Fibroblast of skin of back (primary cell): ENCODE results near the gene NUDT22.

Experiments
- DNase-seq: peaks from one replicate; pipeline ENCODE4 v3.0.0-alpha.2; 2013

Gene NUDT22

GRCh38 chr11:64227405-64227956, 1.4 kb downstream of the NUDT22 start:
- DNase-seq, result no peak

DNA sequence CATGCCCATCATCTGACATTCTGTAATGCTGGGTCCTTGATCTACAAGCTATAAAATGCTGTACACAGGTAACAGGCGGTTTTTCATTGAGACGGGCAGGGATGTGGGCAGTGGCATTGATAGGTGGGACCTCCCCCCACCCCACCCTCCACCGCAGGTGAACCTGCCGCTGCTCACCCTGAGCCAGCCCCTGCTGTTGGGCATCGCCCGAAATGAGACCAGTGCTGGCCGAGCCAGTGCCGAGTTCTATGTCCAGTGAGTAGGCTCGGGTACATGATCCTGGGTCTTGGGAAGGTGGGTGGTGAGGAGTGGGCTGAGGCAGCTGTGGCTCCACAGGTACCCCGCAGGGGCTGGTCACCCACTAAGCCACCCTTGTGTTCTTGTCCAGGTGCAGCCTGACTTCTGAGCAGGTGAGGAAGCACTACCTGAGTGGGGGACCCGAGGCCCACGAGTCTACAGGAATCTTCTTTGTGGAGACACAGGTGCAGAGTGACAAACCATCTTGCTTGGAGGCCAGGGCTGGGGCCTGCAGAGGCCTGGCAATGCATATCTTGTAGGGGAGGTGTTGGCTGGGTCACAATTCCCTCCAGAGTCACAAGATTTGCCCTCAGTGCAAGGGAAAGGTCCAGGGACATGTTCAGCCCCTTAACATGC, 3.1 kb downstream of the NUDT22 start:
- no peak for DNase-seq

- no peak for DNase-seq
Measured at GRCh38 chr11:64229744-64230170, 3.7 kb downstream of the NUDT22 start.

- DNase-seq, result peak; percentile 88
Measured at GRCh38 chr11:64230171-64230984, 4.3 kb downstream of the NUDT22 start, which contains the start of gene DNAJC4. TSS of gene DNAJC4 (plus strand) at chr11:64230548. CDS start at chr11:64230855, 307 bp downstream.

GRCh38 chr11:64230985-64231365, 4.9 kb downstream of the NUDT22 start:
- no peak for DNase-seq

DNA sequence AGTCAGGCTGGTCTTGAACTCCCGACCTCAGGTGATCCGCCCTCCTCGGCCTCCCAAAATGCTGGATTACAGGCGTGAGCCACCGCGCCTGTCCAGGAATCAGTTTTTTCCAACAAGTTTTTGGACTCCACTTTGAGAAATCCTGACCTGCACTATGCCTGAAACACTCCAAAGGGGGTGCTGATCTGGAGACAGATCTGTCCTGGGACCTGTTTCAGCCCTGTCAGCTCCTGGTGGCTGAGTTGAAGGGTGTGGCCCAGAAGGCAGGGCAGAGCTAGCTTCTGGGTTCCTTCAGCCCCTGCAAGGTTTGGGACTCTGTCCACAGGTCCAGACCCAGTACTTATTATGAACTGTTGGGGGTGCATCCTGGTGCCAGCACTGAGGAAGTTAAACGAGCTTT, 5.5 kb downstream of the NUDT22 start:
- no peak for DNase-seq

DNA sequence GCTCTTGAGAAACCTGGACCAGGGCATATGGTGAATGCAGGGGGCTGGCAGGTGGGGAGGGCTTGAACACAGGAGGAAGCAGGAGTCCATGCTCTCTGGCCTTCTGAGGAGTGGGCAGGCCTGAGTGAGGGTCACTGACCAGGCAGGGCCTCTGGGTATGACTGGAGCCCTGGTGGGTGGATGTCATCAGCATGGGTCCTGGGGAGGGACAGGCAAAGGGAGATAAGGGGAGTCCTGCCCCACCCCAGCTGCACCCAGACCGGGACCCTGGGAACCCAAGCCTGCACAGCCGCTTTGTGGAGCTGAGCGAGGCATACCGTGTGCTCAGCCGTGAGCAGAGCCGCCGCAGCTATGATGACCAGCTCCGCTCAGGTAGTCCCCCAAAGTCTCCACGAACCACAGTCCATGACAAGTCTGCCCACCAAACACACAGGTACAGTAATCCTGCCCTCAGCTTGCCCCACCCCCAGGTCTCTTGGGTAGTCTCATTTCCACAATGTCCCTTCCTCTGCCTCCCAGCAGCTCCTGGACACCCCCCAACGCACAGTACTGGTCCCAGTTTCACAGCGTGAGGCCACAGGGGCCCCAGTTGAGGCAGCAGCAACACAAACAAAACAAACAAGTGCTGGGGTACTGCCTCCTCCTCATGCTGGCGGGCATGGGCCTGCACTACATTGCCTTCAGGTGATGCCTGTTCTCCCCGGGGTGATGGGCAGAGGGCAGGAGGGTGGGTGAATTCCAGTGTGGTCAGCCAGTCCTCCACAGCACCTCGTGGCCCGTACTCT, 6.3 kb downstream of the NUDT22 start:
- DNase-seq, result no peak

DNA sequence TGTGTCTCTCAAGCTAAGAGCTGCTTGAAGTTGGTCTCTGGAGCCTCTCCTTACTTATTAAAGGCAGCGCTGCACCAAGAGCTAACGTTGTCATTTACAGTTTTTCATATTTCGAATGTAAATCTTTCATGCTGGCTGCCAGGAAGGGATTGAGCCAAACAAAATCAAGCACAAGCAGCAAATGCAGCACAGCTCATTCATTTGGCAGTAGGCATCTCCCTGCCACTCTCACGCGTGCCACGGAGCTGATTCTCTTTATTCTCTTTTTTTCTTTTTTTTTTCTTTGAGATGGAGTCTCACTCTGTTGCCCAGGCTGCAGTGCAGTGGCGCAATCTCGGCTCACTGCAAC, 6.9 kb downstream of the NUDT22 start:
- DNase-seq, result no peak

DNA sequence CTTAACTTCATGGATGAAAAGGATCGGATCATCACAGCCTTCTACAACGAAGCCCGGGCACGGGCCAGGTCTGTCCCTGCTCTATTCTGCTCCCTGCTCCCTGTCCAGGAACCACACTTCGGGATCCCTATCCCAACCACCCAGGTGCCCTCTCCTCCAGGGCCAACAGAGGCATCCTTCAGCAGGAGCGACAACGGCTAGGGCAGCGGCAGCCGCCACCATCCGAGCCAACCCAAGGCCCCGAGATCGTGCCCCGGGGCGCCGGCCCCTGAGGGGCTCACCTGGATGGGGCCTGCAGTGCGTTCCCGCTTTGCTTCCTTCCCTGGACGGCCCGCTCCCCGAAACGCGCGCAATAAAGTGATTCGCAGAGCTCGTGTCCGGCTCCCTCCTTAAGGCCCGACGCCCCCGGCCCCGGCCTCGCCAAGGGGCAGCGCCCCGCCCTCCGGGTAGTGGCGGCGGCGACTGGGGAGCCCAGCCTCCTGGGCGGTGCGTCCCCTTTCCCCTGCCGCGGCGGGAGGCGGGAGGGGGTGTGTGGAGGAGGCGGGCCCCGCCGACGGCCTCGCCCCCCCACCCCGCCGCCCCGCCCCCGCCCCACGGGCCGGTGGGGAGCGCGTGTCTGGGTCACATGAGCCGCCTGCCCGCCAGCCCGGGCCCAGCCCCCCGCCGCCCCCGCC, 8.0 kb downstream of the NUDT22 start, which contains the start of gene VEGFB:
TSS of gene VEGFB (plus strand) at position 672 of the 674 bp plus-strand sequence. CDS start 250 bp downstream, outside the sequence.
- DNase-seq, result peak; percentile 67

GRCh38 chr11:64234647-64235379, 8.7 kb downstream of the NUDT22 start:
- DNase-seq, result peak; percentile 29

- DNase-seq, result no peak
Measured at GRCh38 chr11:64235437-64236161, 9.5 kb downstream of the NUDT22 start.

GRCh38 chr11:64237484-64237951, 11.4 kb downstream of the NUDT22 start:
- DNase-seq, result no peak

- DNase-seq, result no peak
Measured at GRCh38 chr11:64238076-64238475, 12.0 kb downstream of the NUDT22 start.

DNA sequence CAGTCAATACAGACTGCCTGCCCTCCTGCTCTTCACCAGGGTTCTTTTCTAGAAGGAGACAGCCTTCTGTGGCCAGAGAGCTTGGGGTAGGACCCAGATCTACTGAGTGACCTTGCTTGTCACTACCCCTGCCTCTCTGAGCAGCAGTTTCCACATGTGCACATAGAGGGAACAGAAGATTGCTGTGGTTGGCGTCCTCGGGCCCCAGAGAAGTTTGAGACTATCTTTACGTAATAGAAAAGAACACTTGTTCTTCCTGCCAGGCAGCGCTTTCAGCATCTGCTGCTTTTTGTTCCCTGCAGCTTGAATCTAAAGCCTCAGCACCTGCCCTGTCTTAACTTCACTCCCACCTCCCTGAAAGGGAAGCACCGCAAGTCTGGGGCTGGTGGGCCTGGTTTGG, 12.9 kb downstream of the NUDT22 start:
- no peak for DNase-seq

DNA sequence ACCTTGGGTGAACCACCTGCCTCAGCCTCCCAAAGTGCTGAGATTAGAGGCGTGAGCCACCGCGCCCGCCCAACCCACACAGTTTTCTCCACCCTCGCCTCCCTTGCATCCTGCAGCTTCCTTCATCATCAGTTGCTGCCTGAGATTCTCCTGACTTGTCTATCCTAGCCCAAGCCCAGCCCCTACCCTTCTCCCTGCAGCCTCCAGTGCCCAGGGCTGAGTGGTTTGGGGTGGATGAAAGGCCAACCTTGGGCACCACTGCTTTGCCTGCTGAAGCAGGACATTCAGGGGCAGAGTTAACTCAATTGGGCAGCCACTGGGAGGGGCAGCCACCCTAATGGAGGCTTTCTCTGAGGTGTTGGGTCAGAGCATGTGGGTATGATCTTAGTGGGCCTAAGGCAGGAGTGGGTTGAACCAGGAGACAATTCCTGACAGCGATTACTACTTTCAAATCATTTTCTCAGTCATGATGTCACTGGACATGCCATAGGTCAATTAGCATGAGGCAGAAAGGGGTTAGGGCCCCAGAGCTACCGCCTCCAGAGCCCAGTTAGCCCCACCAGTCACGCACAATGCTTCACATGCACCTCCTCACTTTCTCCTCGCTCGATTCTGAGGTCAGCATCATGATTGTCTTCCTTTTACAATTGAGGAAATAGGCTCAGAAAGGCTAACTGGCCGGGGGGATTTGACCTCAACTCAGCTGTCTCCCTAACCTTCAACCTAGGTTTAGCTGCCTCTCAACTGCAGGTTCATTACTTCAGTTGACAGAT, 13.8 kb downstream of the NUDT22 start:
- DNase-seq, result no peak

DNA sequence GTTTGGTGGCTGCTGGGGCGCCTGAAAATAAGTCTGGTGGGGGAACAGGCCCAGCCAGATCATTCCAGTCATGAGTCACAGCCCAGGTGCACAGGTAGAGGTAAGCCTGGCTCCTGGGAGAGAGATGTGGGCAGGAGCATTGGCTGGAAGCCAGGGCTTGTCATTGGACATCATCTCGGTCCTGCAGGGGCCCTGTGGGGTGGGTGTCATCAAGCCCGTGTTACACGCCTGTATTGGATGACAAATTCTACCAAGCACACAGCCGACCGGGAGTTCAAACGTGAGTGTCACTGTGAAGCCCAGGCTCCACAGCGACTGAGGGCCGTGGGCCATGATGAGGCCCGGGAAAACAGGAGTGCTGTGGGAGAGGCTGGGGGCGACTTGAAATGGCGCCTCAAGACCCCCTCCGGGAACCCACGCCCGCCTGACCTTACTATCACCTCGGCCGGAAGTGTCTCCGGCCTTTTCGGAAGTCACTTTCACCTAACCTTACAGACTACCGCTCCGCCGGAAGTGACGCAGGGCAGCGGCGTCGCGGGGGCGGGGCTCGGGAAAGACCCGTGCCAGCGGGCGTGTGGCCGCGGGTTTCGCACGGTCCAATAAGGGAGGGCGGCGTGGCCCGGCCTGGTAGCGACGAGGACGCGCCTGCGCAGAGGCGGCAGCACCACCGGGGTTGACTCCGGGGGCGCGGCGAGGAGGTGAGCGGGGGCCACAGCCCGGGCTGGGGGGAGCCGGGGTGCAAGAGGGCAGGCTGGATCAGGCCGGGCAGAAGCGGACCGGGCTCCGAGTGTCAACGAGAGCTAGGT, 14.6 kb downstream of the NUDT22 start, which contains the start of gene FKBP2:
TSS of gene FKBP2 (plus strand) at position 661 of the 806 bp plus-strand sequence. CDS start 1,293 bp downstream, outside the sequence.
- peak; percentile 96 for DNase-seq

- DNase-seq, result peak; percentile 98
Measured at GRCh38 chr11:64241241-64241490, 15.1 kb downstream of the NUDT22 start.

GRCh38 chr11:64241491-64242374, 15.7 kb downstream of the NUDT22 start:
- peak; percentile 39 for DNase-seq
